IPS DF 4.7 (cell line): ENCODE data around the gene GCN1.
"Not testable (repeated sequence)": the region's sequence is repeated elsewhere in the genome, so short reads cannot be mapped to it uniquely, and the experiment has no call there.

Experiments
- DNase-seq: peaks from one replicate; pipeline ENCODE4 v3.0.0-alpha.2; 2013; ENCODE audit warnings: low spot score; ENCODE audit errors: extremely low read depth

The GCN1 gene, protein sequence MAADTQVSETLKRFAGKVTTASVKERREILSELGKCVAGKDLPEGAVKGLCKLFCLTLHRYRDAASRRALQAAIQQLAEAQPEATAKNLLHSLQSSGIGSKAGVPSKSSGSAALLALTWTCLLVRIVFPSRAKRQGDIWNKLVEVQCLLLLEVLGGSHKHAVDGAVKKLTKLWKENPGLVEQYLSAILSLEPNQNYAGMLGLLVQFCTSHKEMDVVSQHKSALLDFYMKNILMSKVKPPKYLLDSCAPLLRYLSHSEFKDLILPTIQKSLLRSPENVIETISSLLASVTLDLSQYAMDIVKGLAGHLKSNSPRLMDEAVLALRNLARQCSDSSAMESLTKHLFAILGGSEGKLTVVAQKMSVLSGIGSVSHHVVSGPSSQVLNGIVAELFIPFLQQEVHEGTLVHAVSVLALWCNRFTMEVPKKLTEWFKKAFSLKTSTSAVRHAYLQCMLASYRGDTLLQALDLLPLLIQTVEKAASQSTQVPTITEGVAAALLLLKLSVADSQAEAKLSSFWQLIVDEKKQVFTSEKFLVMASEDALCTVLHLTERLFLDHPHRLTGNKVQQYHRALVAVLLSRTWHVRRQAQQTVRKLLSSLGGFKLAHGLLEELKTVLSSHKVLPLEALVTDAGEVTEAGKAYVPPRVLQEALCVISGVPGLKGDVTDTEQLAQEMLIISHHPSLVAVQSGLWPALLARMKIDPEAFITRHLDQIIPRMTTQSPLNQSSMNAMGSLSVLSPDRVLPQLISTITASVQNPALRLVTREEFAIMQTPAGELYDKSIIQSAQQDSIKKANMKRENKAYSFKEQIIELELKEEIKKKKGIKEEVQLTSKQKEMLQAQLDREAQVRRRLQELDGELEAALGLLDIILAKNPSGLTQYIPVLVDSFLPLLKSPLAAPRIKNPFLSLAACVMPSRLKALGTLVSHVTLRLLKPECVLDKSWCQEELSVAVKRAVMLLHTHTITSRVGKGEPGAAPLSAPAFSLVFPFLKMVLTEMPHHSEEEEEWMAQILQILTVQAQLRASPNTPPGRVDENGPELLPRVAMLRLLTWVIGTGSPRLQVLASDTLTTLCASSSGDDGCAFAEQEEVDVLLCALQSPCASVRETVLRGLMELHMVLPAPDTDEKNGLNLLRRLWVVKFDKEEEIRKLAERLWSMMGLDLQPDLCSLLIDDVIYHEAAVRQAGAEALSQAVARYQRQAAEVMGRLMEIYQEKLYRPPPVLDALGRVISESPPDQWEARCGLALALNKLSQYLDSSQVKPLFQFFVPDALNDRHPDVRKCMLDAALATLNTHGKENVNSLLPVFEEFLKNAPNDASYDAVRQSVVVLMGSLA (N-terminal part only)

DNA sequence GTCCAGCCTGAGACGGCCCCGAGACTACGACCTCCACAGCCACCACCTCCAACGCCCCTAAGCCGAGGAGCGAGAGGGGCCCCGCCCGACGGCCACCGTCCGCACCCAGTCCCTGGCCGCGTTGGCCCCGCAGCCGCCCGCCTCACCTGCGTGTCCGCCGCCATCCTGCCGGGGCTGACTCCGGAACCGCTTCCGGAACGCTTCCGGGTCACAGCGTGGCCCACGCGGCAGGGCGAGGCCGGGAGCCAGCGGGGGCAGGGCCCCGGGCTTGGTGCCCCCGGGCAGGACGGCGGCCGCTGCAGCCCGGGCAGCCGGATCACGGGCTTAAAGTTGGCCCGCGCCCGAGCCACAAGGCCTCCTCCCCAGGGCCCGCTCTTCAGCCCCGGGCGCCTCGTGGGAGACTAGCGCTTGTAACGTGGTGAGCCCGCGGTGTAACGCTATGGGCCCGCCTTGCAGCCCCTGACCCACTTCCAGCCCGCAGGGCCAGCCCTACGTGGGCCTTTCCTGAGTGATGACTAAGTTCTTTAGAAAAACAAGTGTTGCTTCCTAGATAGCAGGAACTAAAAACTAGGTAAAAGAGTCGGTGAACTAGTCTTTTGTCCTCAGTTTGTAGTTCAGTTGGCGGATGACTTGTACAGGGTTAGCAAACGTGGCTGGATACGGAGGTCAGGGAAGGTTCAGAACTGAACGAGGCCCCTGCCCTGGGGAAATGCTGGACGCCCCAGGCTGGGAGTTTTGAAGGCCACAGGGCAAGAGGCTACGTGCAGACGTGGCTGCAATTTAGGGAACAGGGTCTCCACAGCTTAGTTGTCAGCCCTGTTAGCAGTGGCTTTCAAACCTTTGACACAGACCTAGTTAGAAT, at the start of gene GCN1:
TSS of gene GCN1 (minus strand) at position 182 of the 862 bp plus-strand sequence. CDS start at position 164, 18 bp downstream.
- DNase-seq: no peak

DNA sequence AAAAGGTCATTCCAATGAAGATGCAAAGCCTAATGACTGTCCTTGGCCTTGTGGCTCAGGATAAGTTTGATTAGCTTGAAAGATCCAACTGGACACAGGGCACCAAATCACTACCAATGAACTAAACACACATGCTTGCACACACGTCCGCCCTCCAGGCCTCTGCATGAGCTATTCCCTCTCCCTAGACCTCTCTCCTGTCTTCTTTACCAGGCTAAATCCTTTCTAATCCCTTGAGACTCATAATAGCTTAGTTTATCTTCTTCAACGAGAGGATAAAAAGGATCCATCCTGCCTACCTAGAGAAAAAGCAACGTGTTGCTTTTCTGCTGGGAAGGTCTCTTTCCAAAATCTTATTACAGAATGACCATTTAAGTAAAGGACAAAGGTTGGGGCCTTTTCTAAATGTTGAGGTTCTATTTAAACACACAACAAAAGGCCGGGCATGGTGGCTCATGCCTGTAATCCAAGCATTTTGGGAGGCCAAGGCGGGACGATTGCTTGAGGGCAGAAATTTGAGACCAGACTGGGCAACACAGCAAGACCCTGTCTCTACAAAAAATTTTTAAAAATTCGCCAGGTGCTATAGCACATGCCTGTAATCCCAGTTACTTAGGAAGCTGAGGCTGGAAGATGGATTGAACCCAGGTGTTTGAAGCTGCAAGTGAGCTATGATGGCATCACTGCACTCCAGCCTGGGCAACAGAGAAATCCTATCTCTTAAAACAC, 48.6 kb upstream of the GCN1 start:
- DNase-seq: no peak

DNA sequence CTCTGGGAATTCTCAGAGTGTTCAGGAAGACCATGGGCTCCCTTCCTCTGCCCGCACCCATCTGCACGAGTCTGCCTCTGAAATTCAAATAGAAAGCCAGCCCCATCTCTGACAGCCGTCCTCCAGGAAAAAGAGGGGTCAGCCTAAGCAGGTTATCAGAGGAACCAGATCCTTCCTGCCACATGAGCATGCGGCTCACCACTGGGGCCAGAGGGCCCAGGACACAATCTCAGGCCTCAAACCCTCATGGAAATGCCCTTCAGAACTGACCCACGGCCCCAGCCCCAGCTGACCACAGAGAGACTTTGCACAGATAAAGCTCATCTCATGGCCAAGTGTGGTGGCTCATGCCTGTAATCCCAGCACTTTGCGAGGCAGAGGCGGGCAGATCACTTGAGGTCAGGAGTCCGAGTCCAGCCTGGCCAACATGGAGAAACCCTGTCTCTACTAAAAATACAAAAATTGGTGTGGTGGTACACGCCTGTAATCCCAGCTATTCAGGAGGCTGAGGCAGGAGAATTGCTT, 47.8 kb upstream of the GCN1 start:
- no peak for DNase-seq

DNA sequence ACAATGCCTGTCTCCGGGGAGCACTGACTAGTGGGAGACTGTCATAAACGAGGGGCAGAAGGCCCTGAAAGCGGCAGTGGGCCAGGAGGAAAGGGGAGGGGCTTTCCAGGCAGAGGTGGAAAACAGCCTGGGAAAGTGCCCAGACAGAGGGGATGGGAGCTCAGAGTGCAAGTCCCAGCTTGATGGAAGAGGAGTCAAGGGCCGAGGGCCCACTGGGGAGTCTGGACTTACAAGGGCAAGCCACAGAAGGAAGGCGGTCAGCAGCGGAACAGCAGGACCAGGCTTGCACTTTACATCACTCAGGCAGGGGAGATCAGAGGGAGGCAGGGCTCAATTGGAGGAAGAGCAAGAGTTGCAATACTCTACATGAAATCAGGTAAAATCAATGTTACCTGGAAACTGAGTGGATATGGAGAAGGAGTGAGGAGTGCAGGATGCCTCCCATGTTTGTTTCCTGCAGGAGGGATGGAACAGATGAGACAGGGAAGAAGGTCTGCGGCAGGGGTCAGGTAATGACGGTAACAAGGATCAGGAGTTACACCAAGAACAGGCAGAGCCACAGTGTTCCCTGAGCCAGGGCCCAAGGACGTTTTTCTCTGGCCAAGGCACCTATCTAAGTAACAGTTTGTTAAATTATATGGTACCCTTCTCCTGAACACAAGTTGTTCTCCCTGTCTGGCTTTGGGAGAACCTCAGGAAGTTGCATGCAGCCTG, 47.2 kb upstream of the GCN1 start:
- DNase-seq: no peak

DNA sequence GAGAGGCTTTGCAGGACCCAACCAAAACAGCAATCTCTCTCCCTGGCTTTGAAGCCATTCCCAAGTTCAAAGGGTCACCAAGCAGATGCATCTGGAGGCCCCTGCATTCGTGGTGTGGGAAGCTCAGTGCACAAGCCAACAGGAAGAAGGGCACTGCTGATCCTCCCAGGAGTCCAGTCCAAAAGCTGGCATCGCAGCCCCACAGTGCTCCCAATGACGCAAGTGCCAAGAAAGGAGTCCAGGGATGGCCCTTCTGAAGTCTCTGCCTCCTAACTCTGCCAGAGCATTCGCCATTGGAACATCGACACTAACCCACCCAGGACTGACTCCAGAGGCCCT, 45.9 kb upstream of the GCN1 start:
- no peak for DNase-seq

DNA sequence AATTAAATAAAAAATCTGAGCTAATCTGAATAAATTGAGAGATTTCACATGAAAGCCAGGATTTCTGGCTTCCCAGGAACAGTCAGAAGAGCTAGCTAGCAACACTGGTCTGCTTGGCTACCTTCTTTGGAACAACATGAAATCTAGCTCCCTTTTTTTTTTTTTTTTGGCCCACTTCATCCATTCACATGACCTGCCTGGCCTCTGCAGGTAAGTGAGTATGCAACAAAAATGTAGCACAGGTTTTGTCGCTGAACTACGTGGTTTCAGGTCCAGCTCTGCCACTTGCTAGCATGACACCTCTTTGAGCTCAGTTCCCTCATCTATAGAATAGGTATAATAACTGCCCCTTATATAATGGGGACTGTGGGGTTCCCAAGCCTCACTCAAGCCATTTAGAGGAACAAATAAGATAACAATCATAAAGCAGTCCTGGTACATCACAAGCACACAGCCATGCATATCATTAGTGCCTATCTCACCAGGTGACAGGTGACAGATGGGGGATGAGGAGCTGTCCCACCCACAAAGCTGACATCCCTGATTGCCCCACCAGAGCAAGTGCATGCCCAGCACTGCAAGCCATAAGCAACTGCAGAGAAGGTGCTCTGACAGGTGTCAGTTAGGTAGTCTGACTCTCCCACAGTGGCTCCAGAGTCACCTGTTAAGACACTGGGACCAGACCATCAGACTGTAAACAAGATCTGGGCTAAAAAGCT, 45.4 kb upstream of the GCN1 start:
- DNase-seq: no peak

DNA sequence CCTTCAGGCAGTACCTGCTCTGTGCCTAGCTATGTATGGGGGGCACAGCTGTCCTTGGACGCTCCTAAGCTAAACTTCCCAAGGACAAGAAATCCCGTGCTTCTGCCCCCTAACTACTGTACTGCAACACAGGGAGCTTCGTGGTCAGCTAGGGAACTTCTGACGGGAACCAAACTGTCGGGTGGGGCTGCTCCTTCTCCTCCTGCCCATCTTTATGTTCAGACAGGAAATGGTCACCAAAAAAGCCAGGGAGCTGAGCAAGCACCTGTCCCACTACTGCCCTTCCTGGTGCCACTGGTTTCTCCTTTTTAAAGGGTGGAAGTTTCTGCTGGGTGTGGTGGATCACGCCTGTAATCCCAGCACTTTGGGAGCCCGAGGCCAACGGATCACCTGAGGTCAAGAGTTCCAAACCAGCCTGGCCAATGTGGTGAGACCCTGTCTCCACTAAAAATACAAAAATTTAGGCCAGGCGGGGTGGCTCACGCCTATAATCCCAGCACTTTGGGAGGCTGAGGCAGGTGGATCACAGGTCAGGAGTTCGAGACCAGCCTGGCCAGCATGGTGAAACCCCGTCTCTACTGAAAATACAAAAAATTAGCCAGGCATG, 44.4 kb upstream of the GCN1 start:
- DNase-seq: no peak

DNA sequence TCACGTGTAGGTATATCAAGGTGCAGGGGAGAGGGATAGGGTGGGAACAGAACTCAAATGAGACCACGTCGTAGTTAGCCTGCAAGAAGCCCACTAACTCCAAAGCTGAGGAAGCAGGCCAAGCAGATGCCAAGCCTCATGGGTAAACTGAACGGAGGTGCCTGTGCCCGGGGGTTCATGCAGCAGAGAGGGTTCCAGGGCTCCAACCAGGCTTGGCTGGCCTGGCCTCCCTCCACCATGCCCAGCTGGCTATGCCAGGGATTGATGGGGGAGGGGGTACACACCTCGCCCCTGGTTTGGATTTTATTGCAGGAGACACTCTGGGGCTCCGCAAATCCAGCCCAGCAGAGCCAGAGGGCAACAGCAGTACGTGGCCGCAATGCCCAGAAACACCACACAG, 43.7 kb upstream of the GCN1 start:
- DNase-seq: no peak

DNA sequence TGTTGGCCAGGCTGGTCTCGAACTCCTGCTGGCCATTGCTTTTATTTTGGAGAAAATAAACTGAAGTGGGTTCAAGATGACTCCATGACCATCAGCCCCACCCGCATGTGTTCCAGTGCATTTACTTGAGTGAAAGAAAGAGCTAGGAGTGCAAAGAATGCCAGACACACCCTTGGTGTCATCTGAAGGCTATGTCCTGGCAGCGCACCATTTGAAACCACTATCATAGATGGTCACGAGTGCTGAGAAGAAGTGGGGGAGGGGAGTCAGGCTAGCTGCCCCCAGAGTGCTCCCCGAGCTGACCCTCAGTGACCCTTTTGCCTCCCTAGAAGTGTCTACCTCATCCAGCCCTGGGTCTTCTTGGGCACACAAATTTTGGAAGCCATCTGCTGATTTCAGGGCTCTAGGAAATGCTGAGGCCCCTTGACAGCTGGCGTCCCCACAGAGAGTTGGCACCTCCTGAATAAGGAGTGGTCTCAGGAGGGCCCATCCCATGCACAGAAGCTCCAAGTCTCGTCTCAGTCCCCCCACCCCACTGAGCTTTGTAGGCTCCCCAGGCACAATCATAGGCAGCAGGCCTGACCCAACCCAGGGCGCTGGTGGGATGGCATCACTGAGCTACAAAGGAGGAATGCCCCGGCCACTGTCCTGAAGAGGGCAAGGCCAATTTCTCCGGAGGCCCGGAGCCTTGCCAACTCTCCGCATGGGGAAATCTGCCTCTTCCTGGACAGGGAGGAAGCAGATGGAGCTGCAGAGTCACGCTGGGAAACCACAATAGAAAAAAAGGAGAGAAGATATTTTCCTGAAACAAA, 43.1 kb upstream of the GCN1 start:
- no peak for DNase-seq

DNA sequence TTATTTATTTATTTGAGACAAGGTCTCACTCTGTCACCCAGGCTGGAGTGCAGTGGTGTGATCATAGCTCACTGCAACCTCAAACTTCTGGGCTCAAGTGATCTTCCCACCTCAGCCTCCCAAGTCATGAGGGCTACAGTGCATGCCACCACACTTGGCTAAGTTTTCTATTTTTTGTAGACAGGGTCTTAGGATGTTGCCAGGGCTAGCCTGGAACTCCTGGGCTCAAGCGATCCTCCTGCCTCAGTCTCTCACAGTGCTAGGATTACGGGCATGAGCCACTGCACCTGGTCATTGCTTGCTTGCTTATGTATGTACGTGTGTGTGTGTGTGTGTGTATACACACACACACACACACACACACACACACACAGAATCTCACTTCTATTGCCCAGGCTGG, 42.3 kb upstream of the GCN1 start:
- DNase-seq: not testable (repeated sequence)

DNA sequence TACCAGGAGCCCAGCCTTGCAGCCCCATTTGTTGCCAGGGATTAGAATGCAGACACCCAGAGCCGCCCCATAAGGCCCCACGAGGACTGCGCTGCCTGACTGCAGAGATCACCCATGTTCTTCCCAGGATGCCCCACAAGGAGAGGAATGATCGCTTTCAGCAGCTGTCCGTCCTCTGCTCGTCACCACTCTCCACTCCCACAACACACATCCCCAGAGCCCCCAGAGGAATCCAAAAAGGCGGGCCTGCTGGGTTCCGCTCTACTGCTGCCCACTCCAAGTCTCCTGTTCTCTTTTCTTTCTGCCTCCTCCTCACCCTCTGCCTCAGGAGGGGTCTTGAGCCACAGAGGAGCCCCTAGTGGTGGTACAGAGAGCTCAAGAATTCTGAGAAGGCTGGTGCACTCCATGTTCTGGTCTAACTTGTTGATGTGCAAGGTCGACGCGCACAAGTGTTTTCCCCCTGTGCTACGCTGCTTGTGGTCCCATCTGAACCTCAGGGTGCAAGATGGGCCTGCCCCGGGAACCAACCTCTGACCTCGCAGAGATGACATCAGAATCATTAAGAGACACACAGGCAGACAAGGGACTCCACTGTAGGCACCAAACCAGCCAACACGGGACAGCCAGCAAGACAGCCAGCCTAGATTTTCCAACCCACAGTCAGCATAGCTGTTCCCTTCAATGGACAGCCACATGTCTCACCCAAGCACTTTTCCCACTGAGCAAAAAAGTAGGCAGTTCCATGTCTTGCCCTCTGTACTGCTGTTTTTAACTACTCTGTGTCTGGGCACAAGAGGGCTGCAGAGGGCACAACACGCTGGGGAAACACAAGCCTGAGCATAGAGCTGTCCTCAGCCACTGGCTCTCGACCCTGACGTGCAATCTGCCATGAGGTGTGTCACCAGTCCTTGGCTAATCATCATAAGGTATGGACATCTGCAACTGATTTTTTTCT, 41.1 kb upstream of the GCN1 start:
- DNase-seq: no peak

DNA sequence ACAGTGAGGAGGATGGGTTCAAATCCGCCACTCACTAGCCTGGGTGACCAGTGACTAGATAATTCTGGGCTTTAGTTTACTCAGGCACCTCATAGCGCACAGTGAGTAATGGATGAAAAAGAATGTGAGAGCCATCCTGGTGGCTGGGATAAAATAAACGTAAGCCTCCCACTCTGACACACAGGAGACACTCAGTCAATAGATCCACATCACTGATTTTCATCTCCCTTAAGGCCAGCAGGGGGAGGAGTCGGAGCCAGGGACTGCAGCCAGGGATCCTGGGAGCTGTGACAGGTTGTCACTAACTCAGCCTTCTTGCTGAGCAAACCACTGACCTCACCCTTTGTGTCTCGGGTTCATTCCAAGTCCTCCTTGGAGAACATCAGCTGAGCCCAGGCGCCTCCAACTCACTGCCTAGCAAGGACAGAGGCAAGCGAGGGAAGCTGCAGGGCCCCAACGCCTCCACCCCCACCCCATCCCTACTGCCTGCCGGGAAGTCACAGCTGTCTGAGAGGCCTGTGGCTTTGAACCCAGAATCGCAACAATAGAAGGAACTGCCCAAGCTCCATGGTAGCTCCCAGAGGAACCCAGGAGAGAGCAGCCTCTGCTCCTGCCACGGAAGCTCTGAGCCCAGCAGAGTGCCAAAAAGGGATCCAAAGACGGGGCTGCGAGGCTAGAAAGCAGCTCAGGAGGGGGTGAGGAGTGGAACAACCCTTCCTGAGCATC, 40.3 kb upstream of the GCN1 start:
- no peak for DNase-seq

DNA sequence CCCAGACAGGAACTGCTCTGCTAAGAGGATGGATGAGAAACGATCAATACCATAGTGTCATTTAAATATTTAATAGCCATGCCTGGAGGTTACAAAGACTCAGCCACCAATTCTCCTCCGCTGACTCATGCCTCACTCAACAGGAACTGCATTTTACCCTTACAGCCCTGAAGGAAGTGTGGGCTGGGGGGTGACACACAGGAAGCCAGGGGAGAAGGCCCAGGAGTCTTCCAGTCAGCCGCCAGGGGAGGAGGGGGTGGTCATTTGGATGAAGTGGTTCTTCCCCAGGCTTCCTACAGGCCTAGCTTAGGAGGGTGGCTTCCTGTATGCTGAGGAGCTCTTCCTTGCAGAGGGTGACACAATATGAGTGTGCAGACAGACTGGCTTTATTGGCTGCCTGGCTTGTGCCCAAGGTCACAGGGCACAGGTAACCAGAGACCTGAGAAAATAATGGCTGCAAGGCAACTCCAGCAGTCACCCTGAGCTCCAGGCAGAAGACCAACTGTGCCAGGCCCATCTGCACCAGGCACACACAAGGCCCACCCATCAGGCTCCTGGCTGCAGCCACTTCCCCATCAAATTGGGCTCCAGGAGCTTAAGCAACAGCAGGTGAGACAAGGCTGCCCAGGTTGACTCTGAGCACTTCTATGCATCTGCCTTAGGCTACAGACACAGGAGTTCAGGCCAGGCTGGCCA, 36.9 kb upstream of the GCN1 start:
- DNase-seq: peak; percentile 92

DNA sequence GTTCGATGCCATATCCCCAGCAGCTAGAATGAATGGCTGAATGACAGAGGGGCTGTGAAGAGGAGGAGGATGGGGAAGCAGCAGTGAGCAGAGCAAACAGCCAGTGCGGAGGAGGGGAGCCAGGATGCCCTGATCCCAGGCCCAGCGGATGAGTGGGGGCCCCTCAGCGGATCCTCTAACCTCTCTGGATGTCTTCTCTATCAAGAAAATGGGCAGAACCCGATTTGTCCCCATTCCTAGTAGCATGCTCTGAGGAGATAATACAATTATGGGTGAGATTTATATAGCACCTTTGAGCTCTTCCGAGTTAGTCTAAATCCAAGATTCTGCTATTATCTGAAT, 36.4 kb upstream of the GCN1 start:
- DNase-seq: no peak
